Measurements from ENCODE around the gene ACY1.
"Not testable (repeated sequence)": the region's sequence is repeated elsewhere in the genome, so short reads cannot be mapped to it uniquely, and the experiment has no call there.

DNA sequence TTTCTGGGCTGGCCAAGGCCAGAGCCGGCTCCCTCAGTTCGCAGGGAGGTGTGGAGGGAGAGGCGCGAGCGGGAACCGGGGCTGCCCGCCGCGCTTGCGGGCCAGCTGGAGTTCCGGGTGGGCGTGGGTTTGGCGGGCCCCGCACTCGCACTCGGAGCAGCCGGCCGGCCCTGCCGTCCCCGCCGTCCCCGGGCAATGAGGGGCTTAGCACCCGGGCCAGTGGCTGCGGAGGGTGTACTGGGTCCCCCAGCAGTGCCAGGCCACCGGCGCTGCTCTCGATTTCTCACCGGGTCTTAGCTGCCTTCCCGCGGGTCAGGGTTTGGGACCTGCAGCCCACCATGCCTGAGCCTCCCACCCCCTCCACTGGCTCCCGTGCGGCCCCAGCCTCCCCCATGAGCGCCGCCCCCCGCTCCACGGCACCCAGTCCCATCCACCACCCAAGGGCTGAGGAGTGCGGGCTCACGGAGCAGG, 7.2 kb downstream of the ACY1 start:
- TF ChIP-seq GLI4 (tag by site-specific recombination; IDR thresholded peaks at IDR 0.05); ZNF133 (tag by site-specific recombination; IDR thresholded peaks at IDR 0.05); ZNF707 (tag by site-specific recombination; IDR thresholded peaks at IDR 0.05); ZNF629 (tag by site-specific recombination; IDR thresholded peaks at IDR 0.05); ZNF677 (tag by site-specific recombination; IDR thresholded peaks at IDR 0.05); TCF7L2 (IDR thresholded peaks at IDR 0.05; ENCODE audit: borderline replicate concordance, low read depth, low read length): not testable (repeated sequence)
- TF ChIP-seq, protein P1, sequence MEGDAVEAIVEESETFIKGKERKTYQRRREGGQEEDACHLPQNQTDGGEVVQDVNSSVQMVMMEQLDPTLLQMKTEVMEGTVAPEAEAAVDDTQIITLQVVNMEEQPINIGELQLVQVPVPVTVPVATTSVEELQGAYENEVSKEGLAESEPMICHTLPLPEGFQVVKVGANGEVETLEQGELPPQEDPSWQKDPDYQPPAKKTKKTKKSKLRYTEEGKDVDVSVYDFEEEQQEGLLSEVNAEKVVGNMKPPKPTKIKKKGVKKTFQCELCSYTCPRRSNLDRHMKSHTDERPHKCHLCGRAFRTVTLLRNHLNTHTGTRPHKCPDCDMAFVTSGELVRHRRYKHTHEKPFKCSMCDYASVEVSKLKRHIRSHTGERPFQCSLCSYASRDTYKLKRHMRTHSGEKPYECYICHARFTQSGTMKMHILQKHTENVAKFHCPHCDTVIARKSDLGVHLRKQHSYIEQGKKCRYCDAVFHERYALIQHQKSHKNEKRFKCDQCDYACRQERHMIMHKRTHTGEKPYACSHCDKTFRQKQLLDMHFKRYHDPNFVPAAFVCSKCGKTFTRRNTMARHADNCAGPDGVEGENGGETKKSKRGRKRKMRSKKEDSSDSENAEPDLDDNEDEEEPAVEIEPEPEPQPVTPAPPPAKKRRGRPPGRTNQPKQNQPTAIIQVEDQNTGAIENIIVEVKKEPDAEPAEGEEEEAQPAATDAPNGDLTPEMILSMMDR (tag by site-specific recombination; IDR thresholded peaks at IDR 0.05), result not testable (repeated sequence)

Data from HEK293 (cell line).